ENCODE data around the gene SCYL1.
A peak's percentile ranks its signal among the peaks of the same experiment; 100 is the strongest.
"Not testable (repeated sequence)": the region's sequence is repeated elsewhere in the genome, so short reads cannot be mapped to it uniquely, and the experiment has no call there.

SCYL1 gene

DNA sequence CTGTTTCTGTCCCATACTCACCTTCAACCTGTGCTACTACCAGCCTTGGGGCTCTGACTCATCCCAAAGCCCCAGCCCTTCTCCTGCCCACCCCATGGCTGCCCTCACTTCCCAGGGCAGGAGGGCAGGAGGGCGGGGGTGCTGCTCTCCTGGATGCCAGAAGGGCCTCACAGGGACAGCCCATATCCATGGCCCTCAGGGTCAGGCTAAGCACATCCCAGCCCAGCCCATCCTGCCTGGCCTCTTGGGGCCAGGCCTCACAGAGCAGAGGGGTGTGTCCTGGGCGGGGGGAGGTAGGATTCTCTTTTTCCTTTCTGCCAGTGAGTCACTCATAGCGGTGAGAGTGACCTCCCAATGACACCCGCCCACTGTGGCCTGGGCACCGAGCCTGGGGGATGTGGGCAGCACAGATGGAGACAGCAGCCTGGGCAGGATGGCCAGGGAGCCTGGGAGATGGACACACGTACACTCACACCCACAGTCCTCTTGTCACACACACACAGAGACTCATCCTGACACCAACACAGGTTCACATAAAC is 30.9 kb downstream of the SCYL1 start:
- no peak for DNase-seq

DNA sequence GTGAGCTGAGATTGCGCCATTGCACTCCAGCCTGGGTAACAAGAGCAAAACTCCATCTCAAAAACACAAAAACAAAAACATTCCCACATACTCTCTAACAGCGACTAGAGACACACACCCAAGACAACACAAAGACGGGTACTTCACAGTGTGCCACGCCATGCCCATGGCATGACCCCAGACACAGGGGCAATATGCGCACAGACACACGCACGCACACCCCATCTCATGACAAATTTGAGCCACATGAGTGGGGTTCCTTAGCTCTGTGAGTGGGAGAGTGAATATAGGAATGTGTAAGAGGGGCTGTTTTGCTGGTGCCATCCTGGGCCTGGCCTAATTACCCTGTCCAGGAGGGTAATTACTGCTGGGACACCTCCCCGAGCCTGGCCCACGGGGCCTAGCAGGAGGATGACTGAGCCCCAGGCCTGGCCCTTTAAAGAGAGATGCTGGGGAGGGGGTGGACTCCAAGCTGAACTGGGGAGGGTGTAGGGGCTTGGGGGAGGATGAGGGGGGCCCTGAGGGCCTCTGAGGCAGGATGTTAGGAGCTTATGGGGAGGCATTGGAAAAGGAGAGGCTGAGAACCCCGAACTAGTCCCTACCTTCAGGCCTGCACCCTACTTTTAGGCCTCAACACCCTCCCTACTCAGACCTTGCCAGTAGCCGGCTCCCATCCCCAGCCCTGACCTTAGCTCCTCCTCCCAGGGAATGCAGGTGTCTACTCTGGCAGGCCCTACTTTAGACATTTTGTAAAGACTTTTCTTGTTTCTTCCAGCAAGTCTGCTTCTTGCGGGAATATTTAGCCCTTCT is 31.8 kb downstream of the SCYL1 start:
- DNase-seq, result no peak

DNA sequence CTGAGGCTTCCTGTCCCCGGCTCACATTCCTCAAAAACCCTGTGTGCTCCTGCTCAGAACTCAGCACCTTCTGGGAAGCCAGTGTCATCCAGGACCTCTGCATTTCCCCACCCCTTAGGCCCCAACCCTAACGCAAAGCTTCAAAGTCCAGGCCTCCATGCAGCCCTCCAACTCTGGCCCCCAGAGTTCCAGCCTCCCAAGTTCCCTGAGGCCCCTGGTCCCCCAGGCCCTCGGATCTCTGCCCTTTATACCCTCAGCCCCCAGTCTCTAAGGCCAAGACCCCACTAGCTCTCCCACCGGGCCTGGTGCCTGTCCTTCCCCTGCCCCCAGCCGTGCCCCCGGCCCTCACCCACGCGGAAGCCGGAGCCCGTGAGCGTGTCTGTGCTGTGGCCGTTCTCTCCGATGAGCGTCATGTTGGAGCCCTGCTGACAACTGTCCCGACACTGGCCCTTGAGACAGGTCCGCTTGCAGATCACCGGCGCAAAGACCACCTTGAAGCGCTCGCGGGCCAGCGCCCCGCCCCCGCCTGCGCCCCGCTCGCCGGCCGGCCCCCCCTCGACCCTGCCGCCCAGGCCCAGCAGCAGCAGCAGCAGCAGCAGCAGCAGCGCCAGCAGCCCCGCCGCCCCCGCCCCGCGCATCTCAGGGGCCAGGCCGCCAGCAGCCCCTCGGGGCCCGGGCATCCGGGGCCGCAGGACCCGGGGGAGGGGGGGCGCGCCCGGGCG is 32.6 kb downstream of the SCYL1 start:
- no peak for DNase-seq

DNA sequence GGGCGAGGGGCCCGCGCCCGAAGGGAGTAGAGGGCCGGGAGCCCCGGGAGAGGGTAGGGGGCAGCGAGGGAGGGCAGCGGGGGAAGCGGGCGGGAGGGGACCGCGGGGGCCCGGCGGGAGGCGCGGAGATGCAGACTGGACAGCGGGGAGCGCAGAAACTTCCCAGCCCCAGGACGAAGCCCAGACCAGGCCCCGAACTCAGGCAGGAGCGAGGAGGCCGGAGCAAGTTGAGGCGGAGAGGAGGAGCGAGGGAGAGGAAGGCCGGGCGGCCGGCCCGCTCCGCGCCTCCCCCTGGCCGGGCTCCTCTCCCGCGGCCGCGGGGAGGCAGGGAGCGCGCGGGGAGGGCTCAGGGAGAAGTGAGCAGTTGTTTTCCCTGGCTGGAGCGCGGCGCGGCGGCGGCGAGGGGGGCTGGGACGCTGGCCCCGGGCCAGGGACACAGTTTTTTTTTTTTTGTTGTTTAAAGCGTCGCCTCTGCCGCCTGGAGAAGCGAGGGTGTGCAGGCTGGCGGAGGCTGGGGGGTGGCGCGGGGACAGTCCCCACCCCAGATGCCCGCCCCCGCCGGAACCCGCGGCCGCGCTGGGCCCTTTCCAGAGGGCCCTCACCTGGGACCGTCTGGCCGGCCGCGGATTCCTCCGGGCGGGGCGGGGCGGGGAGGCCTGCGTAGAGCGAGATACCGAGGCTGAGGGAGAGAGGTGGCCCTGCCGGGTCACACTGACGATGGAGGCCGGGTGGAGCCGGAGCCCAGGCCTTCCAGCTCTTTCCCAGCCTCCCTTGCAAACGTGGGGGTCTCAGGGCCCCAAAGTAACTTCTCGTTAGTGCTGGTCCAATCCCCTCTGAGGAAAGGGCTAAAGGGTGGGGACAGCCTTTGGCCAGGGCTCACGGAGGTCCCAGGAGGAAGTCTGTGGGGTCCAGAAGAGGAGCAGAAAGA is 33.4 kb downstream of the SCYL1 start, which contains the start of gene LTBP3:
TSS of gene LTBP3 (minus strand) at position 358 of the 928 bp plus-strand sequence. CDS start 400 bp downstream, outside the sequence.
- peak; percentile 37 for DNase-seq

DNA sequence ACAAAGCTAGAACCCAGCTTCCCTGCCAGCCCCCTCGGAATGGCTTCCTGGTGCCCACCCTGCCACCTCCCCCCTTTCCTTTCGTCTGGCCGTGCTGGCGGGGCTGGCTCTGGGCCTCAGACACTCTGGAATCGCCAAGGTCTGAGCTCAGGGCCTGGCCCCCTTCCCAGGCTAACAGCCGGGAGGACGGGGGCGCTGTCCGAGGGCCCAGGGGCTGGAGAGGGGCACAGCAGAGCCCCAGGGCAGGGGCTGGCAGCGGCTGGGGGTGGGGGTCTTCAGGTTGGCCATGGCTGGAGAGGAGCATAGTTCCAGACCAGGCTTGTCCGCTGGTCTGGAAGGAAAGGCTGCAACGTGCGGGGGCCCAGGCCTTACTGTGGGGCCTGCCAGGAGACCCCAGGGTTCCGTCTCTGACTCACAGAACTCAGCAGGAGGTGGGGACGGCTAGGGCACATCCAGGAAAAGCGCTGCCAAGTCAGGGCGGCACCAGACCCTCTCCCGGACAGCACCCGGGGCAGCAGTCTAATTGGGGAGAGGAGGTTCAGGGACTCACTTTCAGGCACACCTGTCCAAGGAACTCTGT is 34.1 kb downstream of the SCYL1 start:
- DNase-seq, result peak; percentile 41

DNA sequence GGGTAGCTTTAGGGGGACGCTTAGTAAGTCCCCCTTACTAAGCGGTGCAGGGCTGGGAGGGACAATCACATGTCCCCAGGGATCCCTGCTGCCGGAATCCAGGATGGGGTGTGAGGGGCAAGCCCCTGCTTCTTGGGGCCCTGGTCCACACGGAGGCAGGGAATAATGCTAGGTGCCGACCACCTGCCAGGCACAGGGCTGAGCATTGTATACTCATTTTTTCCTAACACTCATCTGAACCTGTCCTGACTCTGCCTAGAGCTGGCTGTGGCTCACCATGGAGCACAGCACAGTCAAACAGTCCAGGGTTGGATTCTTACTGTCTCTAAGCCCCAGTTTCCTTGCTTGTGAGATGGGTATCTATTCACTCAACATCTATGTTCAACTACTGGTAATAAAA is 34.7 kb downstream of the SCYL1 start:
- no peak for DNase-seq

DNA sequence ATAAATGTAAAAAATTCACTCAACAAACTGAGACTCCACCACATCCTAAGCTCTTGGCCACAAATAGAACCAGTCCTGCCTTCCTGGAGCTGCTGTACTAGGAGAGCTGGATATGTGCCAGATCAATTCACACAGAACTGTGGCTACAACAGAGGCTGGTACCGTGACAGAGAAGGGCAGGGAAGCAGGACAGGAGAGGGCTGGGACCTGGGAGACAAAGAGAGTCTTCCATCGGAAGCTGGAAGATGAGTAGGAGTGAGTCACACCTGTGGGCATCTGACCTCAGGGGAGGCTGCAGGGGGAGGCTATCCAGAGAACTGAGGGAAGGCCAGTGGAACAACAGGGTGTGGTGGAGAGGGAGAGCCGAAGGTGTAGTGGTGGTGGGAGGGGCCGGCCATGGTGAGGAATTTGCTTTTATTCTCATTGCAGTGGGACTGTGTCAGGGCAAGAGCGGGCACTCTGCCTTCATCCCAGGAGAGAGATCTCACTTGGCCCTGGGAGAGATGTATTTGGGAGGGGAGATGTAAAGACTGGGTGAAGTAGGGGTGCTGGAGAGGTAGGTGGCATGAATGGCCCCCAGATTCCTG is 35.2 kb downstream of the SCYL1 start:
- peak; percentile 63 for DNase-seq

DNA sequence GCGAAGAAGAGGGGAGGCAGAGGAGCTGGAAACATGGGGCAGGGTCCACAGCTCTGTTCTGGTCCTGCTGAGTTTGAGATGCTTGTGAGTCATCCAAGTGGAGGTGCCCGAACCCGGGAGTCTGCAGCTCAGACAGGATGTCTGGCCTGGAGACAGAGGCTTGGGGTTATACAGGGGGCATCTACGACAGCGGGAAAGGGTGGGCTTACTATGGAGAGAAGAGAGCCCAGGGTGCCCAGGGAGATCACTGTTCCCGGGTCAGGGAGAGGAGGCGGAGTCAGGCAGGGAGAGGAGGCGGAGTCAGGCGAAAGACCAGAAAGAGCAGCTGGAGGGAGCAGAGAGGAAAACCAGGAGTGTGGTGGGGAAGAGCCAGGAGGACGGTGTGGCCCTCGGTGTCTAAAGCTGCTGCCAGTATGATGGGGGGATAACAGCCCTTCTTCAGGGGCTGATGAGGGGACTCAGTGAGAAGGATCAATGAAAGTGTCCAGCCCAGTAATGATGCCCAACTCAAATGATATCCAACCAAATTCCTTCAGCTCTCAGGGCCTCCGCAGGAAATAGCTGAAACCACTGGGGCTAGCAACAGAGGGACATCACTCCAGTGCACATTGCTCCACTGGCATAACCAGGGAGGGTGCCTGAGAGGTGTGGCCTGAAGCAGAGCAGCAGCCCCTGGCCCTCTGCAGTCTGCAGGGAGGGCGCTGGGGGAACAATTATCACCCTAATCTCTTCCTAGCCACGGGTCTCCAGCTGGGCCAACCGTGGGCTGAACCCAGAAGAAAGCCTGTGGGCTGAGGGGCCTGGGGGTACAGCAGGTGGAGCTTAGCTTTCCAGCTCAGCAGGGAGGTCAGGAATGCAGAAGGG is 35.9 kb downstream of the SCYL1 start:
- no peak for DNase-seq

DNA sequence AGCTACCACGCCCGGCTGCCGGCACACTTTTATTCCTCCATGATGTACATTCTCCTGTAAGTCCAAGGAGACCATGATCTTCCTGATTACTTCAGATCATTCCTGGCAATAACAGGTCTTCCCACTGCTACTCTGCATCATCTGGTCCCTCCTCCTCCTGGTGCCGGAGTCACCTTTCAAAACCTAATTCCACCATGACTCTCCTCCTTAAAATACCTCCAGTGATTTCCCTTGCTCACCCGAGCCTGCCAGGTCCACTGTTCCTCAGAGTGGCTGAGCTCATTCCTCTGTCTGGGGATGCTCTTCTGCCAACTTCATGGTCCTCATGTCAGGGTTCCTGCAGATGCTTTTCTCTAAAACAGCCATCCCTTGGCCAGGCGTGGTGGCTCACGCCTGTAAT is 37.1 kb downstream of the SCYL1 start:
- DNase-seq, result no peak

DNA sequence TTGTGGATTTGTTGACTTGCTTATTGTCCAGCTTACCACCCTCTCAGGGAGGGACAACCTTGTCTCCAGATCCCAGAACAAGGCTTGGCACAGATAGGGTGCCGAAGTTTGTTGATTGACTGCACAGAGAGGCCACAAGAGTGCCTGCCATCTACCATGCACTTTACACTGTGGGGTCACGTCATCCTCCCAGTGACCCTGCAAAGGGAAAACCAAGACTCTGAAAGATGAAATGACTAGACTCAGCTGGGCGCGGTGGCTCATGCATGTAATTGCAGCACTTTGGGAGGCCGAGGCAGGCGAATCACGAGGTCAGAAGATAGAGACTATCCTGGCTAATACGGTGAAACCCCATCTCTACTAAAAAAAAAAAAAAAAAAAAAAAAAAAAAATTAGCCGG is 37.9 kb downstream of the SCYL1 start:
- DNase-seq, result no peak

DNA sequence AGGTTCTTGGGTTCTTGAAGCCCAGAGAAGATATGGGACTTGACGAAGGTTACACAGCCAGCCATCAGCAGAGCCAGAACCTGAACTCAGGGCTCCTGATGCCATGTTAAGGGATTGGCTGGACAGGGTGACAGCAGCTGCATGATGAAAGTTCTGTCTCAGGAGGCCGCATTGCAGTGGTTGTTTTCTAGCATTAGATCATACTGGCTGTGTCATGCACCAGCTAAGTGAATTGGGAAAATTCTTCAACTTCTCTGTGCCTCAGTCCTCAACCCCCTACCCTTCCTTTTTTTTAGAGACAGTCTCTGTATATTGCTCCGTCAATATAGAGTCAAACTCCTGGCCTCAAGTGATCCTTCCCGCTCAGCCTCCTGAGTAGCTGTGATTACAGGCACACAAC is 38.7 kb downstream of the SCYL1 start:
- no peak for DNase-seq

DNA sequence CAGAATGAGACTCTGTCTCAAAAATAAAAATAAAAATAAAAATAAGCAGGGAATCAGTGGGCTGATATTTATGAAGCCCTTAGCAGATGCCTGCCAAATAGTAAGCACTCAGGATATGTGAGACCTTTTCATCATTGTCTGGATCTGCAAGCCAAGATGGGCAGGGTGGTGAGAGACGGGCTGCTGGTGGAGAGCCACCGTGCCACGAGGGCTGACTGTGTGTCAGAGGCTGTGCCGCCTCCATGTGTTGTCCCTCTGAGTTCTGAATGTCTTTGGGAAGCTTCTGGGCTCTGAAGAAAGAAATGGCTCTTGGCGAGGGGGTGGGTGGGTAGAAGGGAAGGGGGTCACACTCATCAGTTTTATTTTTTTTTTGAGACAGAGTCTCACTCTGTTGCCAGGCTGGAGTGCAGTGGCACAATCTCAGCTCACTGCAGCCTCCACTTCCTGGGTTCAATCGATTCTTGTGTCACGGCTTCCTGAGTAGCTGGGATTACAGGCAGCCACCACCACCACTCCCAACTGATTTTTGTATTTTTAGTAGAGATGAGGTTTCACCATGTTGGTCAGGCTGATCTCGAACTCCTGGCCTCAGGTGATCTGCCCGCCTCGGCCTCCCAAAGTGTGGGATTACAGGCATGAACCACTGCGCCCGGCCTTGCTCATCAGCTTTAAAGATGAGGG is 40.1 kb downstream of the SCYL1 start:
- not testable (repeated sequence) for DNase-seq

DNA sequence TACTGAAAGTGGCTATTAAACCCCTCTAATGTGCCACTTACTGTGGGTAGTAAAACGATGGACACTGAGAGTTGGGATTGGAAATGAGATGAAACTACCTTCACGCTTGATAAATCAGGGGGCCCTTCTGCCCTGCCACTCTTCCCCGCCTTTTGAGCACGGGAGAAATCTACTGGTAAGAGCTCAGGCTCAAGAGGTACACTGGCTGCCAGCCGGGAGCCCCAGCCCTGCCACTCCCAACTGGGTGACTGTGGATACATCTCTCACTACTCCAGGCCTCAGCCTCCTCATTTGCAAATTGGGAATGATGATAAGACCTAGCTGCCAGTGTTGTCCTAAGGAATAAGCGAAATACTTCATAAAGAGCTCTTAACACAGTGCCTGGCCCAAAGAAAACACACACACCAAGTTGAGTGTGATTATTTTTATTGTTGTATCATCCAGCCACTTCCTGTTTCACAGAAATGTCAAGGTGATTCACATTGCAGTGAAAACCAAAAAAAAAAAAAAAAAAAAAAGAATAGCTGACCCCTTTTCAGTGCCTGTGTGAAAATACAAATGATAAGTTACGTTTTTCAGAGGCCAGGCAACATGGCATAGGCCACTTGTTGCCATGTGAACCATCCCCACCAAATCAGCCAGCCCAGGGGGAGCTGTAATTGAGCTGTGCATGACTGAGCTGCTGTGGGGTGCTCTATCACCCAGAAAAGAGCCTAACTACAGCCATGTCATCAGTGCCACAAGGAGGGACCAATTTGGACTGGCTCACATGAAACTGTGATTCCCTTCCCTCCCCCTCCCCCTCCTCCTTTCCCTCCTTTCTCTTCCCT is 41.0 kb downstream of the SCYL1 start:
- DNase-seq, result no peak

DNA sequence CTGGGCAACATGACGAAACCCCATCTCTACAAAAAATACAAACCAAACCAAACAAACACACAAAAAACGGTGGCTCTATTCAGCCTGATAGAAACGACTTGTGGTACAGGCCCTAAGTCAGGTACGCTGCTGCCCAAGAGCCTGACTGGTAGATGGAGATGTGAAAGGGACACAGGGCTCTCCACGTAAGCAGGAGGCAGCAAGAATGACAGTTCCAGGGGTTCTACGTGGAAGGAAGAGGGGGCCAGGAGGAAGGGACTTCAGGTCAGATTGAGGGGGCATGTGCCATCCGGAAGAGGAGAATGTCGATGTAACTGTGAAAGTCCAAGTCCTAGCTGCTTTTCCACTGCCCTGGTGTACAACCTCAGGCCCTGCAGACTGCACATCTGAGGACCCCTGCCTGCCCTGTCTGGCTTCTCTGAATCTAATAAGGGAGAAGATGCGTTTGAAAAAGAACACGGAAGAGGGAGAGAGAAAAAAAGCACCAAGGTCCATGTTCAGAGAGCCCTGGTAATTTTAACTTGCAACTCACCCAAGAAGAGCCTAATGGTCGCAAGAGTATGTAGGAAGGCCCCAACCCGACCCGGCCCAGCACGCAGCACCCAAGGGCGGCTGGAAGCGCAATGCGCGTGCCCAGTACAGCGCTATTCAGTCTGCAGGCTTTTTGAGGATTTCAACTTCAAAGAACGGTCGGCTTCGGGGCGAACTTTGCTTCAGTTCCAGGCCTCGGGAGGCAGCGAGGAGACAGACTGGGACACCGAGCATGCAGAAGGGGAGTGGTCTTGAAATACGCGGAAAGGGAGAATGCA is 44.5 kb downstream of the SCYL1 start:
- DNase-seq, result no peak

DNA sequence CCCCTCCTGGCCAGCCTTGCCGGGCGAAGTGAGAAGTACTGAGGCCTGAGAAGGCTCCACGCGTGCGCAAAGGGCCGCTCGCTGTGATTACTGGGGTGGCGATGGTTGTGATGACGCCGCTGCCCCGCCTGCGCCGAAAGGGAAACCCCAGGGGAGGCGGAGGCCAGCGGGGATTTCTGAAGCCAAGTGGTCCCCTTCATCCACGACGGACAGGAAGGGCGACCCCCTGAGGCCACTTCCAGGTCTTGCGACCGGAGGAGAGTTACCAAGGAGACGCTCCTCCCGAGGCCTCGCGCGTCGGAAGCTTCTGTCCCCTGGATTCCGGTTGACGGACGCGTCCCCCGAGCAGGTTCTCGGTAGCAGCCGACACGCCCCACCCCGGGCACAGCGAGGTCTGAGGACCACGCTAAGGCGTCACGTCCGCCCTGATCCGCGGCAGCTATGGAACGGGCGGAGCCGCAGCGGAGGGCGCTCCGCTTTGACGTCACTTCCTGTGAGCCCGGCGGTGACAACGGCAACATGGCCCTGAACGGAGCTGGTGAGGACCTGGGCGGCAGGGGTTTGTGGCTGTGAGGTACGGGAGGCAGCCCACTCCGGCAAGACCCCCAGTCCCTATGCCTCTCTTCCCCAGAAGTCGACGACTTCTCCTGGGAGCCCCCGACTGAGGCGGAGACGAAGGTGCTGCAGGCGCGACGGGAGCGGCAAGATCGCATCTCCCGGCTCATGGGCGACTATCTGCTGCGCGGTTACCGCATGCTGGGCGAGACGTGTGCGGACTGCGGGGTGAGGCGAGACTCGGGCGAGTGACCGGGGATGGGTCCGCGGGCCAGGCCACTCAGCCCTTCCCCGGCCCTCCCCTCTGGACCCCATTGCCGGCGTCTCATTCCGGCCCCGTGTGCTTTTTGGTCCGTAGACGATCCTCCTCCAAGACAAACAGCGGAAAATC is 45.4 kb downstream of the SCYL1 start, which contains the start of gene ZNRD2:
TSS of gene ZNRD2 (plus strand) at position 505 of the 946 bp plus-strand sequence. CDS start at position 520, 15 bp downstream.
- DNase-seq, result peak; percentile 98

DNA sequence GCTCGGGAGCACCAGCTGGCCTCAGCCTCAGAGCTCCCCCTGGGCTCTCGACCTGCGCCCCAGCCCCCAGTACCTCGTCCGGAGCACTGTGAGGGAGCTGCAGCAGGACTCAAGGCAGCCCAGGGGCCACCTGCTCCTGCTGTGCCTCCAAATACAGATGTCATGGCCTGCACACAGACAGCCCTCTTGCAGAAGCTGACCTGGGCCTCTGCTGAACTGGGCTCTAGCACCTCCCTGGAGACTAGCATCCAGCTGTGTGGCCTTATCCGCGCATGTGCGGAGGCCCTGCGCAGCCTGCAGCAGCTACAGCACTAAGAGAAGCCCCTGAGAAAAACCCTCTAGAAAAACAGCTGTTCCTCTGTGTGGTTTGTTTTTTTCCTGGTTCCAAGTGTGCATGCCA is 46.5 kb downstream of the SCYL1 start:
- DNase-seq, result no peak

DNA sequence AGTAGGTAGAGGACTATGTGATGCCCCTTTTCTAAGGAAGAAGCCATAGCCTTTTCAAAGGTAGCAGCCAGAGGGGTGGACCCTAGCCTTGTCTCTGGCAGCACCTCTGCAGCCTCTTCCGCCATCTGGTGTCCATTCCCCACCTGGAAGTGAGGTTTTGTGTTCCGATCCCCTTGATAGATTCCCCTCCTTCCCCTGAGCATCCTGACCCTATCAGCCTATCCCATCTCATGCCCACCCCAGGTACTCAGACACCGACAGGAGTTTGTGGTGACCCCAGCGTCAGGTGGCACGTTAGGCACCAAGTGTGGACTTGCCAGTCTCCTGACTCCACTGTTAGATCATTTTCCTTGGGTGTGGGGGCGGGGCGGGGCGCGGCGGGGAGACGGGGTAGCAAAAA is 47.1 kb downstream of the SCYL1 start:
- peak; percentile 59 for DNase-seq

Measured in NCI-H1092 (cell line).